NB4 (cell line): Measurements from ENCODE around the gene HSPB8.

Experiments
- MYC ChIP-seq: IDR thresholded peaks from 2 replicates; pipeline ENCODE4 v1.6.1; 2011; ENCODE audit warnings: low read depth, low read length
- POLR2A ChIP-seq: IDR thresholded peaks from 2 replicates; pipeline ENCODE4 v1.6.1; 2011; ENCODE audit warnings: mild to moderate bottlenecking; ENCODE audit not compliant: insufficient read length; ENCODE audit errors: extremely low read depth
- TF ChIP-seq, protein P1 (sequence below): IDR thresholded peaks from 2 replicates; pipeline ENCODE4 v1.6.1; 2011; ENCODE audit warnings: low read depth, low read length
- TF ChIP-seq, protein P2 (sequence below): IDR thresholded peaks from one replicate; pipeline ENCODE4 v1.5.1; 2012; ENCODE audit warnings: low read depth, low read length

DNA sequence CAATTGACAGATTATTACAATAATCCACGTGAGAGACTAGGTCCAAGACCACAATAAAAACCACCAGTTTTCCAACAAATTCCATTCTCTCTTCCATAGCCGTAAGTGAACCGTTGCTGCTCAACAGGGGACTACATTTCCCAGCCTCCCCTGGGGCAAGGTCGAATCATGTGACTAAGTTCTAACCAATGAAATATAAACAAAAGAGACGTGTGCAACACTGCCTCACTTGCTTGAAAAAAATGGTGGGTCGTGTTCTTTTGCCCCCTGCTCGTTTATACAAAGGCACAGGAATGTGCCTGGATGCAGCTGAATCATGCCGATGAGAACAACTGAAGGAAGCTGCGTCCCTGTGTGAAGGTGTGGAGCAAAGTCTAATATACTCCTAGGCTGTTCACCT, 51.1 kb downstream of the HSPB8 start:
- TF ChIP-seq, protein P1, sequence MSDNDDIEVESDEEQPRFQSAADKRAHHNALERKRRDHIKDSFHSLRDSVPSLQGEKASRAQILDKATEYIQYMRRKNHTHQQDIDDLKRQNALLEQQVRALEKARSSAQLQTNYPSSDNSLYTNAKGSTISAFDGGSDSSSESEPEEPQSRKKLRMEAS, result no peak
- TF ChIP-seq, protein P2, sequence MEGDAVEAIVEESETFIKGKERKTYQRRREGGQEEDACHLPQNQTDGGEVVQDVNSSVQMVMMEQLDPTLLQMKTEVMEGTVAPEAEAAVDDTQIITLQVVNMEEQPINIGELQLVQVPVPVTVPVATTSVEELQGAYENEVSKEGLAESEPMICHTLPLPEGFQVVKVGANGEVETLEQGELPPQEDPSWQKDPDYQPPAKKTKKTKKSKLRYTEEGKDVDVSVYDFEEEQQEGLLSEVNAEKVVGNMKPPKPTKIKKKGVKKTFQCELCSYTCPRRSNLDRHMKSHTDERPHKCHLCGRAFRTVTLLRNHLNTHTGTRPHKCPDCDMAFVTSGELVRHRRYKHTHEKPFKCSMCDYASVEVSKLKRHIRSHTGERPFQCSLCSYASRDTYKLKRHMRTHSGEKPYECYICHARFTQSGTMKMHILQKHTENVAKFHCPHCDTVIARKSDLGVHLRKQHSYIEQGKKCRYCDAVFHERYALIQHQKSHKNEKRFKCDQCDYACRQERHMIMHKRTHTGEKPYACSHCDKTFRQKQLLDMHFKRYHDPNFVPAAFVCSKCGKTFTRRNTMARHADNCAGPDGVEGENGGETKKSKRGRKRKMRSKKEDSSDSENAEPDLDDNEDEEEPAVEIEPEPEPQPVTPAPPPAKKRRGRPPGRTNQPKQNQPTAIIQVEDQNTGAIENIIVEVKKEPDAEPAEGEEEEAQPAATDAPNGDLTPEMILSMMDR, result no peak
- TF ChIP-seq POLR2A (no peak), MYC (no peak)
